PC-3 (cell line): Measurements from ENCODE around the gene ADAM11.

Experiments used
- CTCF ChIP-seq: fragments of 300-600 bp; sonication (generic); conservative IDR thresholded peaks from 2 replicates; pipeline ENCODE4 v1.5.1; 2017; ENCODE audit warnings: antibody characterized with exemption, low read depth, mild to moderate bottlenecking, low read length
- EZH2phosphoT487 ChIP-seq: fragments of 300-600 bp; sonication (generic); IDR thresholded peaks from 2 replicates; pipeline ENCODE4 v1.6.1; 2018; ENCODE audit warnings: mild to moderate bottlenecking, antibody characterized with exemption, low read length, borderline replicate concordance

- no peak for TF ChIP-seq CTCF
- no peak for TF ChIP-seq EZH2phosphoT487
Measured at GRCh38 chr17:44795421-44795820, 36.6 kb downstream of the ADAM11 start.
